Activated naive CD4-positive, alpha-beta T cell treated with anti-CD3 and anti-CD28 coated beads for 36 hours (primary cell): ENCODE results near the gene TNFRSF1A. TPM values are rescaled to one million over a fixed set of nuclear protein-coding genes. Genes with fewer than 3 reads are reported as not detected.

Experiments
- CTCF ChIA-PET: fragments of 350-600 bp; sonication (Branson Sonifier 250); formaldehyde crosslinking; loops from one replicate; lab custom pipeline; 2021; ENCODE audit warnings: antibody characterized with exemption; lab: Charles Lee
- DNase-seq: peaks from one replicate; pipeline ENCODE4 v3.0.0-alpha.2; 2020
- H3K27ac Mint-ChIP-seq: one replicate; pipeline ENCODE4 v1.8.0; 2021; ENCODE audit warnings: mild to moderate bottlenecking, mixed read lengths
- H3K27me3 Mint-ChIP-seq: one replicate; pipeline ENCODE4 v1.8.0; 2021; ENCODE audit warnings: low read depth, mixed read lengths
- H3K36me3 Mint-ChIP-seq: one replicate; pipeline ENCODE4 v1.8.0; 2021; ENCODE audit warnings: low read depth, mixed read lengths
- H3K4me1 Mint-ChIP-seq: one replicate; pipeline ENCODE4 v1.8.0; 2021; ENCODE audit warnings: low read depth, mixed read lengths
- H3K4me3 Mint-ChIP-seq: one replicate; pipeline ENCODE4 v1.8.0; 2021; ENCODE audit warnings: mild to moderate bottlenecking, moderate library complexity, mixed read lengths
- H3K9me3 Mint-ChIP-seq: one replicate; pipeline ENCODE4 v1.8.0; 2021; ENCODE audit warnings: mixed read lengths
- intact Hi-C: fragments of 100-400 bp; cut with micrococcal nuclease; formaldehyde crosslinking; loops from one replicate; pipeline ENCODE4 v1.15.1; 2023
- total RNA-seq, 2 experiments: library from RNA; stranded (reverse); gene quantifications; one replicate each; pipeline ENCODE4 v1.2.3, GENCODE V29; 2021

The TNFRSF1A gene
- total RNA-seq, 2 experiments from 2014 or later, result 38.1 to 41.3 TPM

DNA sequence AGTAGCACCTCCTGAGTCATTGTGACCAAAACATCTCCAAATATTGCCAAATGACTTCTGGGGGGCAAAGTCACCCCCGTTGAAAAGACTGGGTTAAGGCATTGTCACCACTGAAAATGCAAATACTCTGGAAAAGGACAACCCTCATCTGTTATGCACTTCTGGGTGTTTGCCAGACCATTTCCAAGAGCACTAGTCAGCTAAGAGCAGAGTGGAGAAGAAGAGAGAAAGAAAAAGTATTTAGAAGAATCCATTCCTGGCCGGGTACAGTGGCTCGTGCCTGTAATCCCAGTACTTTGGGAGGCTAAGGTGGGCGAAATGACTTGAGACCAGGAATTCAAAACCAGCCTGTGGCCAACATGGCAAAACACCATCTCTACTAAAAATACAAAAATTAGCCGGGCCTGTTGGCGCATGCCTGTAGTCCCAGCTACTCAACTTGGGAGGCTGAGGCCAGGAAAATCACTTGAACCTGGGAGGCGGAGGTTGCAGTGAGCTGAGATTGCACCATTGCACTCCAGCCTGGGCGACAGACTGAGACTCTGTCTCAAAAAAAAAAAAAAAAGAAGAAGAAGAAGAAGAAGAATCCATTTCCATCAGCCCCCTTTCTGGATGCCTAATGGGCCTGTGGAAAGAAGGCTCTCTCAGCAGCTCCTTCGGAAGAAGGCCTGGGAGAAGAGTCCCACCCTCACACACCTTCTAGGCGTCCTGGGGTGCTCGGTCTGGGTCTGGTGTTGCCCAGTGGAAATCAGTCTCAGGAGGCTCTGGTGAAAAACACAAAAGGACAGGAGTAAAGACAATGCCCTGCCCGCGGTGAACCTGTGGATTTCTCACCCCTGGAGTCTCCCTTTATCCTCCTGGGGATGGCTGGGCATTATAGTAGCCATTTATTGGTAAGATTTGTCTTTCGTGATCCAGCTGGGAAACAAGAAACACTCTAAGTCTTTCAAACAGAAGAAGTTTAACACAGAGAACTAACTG is 38.6 kb upstream of the TNFRSF1A start:
- Mint-ChIP-seq H3K4me1 (peaks cover 23% of the 10 kb centered on the region), H3K4me3 (no peak overlapping the region), H3K36me3 (no peaks in the 10 kb centered on the region), H3K9me3 (no peaks in the 10 kb centered on the region), H3K27ac (no peak overlapping the region), H3K27me3 (peaks cover 6% of the 10 kb centered on the region)
- CTCF ChIA-PET, result interaction anchor here (0.6 kb wide), 3 partner anchors 11 to 800 kb away, joined by 3 to 4 read pairs (median 3); no protein-coding TSS in a partner anchor
- intact Hi-C loops, result no loop called here
- no peak for DNase-seq

DNA sequence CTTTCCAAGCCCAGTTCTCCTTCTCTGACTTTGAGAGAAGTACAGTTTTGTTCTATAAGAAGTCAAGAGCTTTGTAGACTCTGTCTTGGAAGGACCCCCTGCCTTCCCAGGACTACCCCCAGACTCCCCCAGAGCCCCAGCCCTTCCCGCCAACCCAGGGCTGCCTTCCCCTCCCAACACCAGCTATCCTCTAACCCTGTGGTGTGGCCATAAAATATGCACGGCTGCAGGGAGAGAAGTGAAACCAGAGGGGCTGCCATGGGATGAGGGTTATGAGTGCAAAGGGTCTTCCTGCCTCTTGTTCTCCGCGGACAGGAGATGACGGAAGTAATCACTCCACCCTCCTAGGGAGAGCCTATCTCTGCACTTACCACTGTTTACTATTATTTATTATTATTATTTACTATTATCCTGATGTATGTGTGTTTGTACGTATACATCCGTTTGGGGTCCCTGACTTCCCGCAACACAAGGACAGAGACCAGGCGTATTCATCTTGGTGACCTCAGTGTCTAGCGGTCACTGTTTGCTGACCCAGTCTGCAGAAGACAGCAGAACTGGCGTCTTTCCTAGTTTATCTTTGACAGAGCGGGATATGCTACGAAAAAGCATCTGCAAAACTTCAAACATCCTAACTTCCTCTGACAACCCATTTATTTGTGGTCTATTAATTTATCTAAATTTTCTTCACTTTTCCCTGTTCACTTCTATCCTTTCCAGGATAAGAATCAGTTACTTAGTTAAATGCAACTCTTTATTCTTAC is 37.0 kb upstream of the TNFRSF1A start:
- intact Hi-C loops, result no loop called here
- CTCF ChIA-PET, result interaction anchor here (2.5 kb wide), 1 partner anchor 44 kb away, joined by 7 read pairs; no protein-coding TSS in a partner anchor

DNA sequence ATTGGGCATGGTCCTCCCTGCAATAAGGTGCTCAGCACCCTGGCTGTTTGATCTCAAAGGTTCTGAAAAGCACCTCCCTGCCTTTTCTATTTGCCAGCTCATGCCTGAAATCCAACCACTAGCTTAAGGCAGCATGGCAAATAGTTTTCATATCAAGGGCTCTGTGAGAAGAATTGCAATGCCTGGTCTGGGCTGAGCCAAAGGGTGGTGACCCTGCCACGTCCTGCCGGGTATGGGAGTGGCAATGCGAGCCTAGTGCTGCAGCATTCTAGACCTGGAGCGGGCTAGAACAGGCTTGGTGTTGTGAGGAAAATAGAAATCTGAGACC is 35.8 kb upstream of the TNFRSF1A start:
- no peak for DNase-seq
- Mint-ChIP-seq H3K4me3 (no peak overlapping the region), H3K36me3 (no peaks in the 10 kb centered on the region), H3K9me3 (no peaks in the 10 kb centered on the region), H3K27me3 (peaks cover 2% of the 10 kb centered on the region), H3K4me1 (peaks cover 28% of the 10 kb centered on the region), H3K27ac (no peak overlapping the region)
- CTCF ChIA-PET, result interaction anchor here (0.8 to 2.5 kb wide), 3 partner anchors 32 to 55 kb away, joined by 3 to 7 read pairs (median 4); no protein-coding TSS in a partner anchor
- intact Hi-C loops, result no loop called here

More for the DNA sequence above, 37.0 kb upstream of the TNFRSF1A start:
- Mint-ChIP-seq H3K36me3 (no peaks in the 10 kb centered on the region), H3K27ac (no peak overlapping the region), H3K4me3 (no peak overlapping the region), H3K9me3 (no peaks in the 10 kb centered on the region), H3K4me1 (peaks cover 21% of the 10 kb centered on the region), H3K27me3 (peaks cover 6% of the 10 kb centered on the region)
- DNase-seq, result no peak

DNA sequence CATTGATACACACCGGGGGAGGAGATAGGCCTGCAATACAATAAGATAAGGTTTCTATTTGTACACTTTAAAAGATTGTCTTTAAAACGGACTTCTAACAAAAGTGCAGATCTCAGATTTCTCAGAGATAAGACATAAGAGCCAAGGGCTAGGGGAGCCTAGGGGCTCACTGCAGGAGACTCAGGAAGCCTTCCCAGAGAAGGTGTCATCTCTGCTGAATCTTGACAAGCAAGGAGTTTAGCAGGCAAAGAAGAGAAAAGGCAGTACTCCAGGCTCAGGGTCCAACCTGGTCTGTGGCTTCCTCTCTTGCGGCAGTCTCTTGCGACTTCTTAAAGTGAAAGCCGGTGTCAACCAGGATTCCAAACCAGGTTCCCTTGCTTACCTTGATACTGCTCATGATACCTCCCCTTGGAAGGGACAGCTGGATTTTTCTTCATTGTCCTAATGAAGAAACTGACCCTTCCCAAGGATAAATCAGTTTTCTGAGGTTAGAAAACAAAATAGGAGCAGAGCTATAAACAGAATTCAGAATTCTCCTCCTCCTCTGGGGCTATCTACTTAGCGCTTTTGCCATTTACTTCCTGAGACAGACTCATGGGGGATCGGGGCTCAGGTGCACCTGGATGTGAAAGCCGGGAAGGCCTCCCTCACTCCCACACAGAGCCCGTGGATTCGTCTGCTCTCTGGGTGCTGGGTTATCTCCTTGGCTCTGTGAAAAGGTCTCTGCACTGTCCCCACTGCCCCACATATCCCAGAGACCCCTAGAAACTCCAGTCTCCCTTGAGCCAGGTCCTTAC is 35.2 kb upstream of the TNFRSF1A start:
- Mint-ChIP-seq H3K4me1 (peaks cover 33% of the 10 kb centered on the region), H3K9me3 (no peaks in the 10 kb centered on the region), H3K27me3 (no peaks in the 10 kb centered on the region), H3K36me3 (no peaks in the 10 kb centered on the region), H3K27ac (peak overlapping the region; percentile 51), H3K4me3 (peak overlapping the region; percentile 50)
- intact Hi-C loops, result no loop called here
- CTCF ChIA-PET, result interaction anchor here (0.8 to 2.5 kb wide), 3 partner anchors 31 to 54 kb away, joined by 3 to 7 read pairs (median 4); no protein-coding TSS in a partner anchor
- DNase-seq, result no peak

DNA sequence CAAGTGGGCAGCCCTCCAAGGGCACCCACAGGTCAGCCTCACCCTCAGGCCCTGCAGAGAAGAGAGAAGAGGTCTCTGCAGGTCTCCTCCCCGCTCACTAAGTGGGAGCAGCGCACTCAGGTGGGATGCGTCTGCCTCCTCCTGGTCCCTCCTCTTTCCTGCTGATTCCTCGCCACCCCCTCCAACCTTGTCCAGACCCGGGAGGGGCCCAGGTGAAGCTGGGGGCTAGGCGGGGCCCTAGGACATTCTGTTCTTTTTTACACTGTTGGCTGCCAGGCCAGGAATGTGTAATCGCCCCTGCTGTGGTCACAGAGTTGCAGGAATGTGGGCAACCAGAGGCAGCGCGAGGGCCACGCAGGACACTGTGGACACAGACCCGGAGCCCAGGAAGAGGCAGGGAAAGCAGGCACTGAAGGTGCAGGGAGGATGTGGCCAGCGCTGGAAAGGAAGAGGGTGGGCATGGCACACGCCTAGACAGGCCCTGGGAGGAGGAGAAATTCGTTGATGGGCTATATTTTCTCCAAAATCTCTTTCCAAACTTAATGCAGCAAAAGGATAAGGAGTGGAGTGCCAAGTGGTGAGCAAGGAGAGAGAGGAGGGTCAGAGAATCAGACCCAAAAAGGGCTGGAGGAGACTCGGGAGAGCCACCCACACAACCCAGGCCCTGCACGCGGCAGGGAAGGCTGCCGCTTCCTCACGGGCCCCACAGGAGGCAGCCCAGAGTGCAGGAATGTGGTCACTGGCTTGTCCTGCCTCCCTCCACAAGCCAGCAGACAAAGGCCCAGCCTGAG is 34.4 kb upstream of the TNFRSF1A start:
- DNase-seq, result no peak
- Mint-ChIP-seq H3K36me3 (no peaks in the 10 kb centered on the region), H3K4me1 (peaks cover 34% of the 10 kb centered on the region), H3K9me3 (no peaks in the 10 kb centered on the region), H3K27me3 (no peaks in the 10 kb centered on the region), H3K4me3 (peak overlapping the region; percentile 50), H3K27ac (peak overlapping the region; percentile 51)
- CTCF ChIA-PET, result interaction anchor here (1.3 to 2.5 kb wide), 2 partner anchors 41 to 53 kb away, joined by 4 to 7 read pairs; no protein-coding TSS in a partner anchor
- intact Hi-C loops, result no loop called here

DNA sequence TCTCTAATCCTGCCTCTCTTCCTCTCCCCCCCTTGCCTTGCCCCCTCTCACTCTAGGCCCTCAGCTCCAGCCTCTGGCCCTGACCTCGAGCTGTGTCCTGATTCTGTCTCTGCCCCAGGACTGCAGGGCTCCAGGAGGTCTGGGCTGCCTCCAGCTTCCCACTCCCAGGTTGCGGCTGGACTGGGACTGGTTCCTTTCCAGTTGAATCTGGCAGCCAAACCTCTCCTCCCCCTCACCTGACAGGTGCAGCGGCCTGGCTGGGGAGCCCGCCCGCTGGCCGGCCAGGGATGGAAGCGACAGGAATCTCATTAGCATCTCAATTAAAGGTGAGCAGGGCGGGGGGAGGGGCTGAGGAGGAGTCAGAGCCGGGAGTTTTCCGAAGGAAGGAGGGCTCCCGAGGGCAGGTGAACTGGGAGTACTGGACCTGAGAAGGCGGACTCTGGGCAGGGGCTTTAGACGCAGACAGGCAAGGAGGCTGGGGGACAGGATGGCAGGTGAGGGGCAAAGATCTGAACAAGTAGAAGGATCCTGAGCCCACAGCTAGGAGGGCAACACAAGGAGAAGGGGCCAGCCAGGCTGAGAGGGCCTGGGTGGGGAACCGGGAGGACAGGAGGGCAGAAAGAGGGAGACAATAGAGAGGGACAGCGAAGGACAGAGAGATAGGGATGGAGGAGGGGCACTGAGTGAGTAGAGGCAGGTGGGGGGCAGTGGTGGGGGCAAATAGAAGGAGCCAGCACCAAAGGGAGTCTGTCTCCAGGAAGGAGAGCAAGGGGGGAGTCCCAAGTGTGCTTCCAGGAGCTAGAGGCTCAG is 33.6 kb upstream of the TNFRSF1A start, which contains the start of gene SCNN1A:
Gene SCNN1A (minus strand): TSS at position 295 of the 810 bp plus-strand sequence. CDS start 780 bp downstream, outside the sequence.
- intact Hi-C loops, result no loop called here
- Mint-ChIP-seq H3K36me3 (no peaks in the 10 kb centered on the region), H3K4me1 (peaks cover 41% of the 10 kb centered on the region), H3K27ac (peak within 1 kb of the TSS; percentile 51), H3K4me3 (peak within 1 kb of the TSS; percentile 50), H3K9me3 (no peaks in the 10 kb centered on the region), H3K27me3 (no peaks in the 10 kb centered on the region)
- CTCF ChIA-PET, result no interaction called here
- DNase-seq, result no peak

DNA sequence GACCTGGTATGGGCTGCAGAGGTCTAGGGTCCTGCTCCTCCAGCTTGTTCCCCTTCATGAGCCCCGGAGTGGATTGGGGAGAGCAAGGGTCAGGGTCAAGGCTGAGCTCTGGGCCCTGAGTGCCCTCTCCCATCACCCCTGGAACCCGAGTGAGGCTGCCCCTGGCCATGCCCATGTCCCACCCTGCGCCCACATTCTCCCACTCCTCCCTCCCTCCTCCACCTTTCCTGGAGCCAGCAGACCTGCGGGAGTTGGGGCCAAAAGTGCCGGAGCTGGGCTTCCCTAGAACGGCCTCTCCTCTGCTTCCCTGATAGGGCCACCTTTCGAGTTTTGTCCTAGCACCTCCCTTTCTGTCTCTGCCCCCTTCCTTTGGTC is 32.9 kb upstream of the TNFRSF1A start:
- CTCF ChIA-PET, result interaction anchor here (0.7 to 1.5 kb wide), 2 partner anchors 18 to 39 kb away, joined by 3 to 4 read pairs; no protein-coding TSS in a partner anchor
- intact Hi-C loops, result no loop called here
- no peak overlapping the region for H3K27ac Mint-ChIP-seq
- peaks cover 41% of the 10 kb centered on the region for H3K4me1 Mint-ChIP-seq
- H3K27me3 Mint-ChIP-seq, result no peaks in the 10 kb centered on the region
- no peaks in the 10 kb centered on the region for H3K36me3 Mint-ChIP-seq
- DNase-seq, result no peak
- H3K4me3 Mint-ChIP-seq, result no peak overlapping the region
- no peaks in the 10 kb centered on the region for H3K9me3 Mint-ChIP-seq

DNA sequence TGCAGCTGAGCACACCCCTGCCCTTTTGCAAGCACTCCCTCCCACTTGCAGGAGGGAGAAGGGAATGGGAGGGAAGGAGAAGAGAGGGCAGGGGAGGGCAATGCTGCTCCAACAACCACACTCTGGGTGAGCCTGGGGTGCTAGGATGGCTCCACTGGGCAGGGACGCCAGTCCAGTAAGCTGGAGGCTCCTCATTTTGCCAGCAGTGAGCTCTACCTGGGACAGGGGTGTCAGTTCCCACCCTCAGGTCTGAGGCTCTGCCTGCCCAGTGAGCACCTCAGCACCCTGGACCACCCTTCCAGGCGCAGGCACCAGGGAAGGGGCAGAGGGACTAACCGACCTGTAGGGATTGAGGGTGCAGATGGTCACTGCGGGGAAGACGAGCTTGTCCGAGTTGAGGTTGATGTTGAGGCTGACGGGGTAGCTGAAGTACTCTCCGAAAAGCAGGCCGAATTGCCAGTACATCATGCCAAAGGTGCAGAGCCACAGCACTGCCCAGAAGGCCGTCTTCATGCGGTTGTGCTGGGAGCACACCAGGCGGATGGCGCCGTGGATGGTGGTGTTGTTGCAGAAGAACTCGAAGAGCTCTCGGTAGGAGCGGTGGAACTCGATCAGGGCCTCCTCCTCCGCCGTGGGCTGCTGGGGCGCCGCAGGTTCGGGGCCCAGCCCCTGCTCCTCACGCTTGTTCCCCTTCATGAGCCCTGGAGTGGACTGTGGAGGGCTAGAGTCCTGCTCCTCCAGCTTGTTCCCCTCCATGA is 32.3 kb upstream of the TNFRSF1A start:
- Mint-ChIP-seq H3K27ac (no peak overlapping the region), H3K36me3 (no peaks in the 10 kb centered on the region), H3K4me1 (peaks cover 41% of the 10 kb centered on the region), H3K27me3 (no peaks in the 10 kb centered on the region), H3K9me3 (no peaks in the 10 kb centered on the region), H3K4me3 (no peak overlapping the region)
- no peak for DNase-seq
- intact Hi-C loops, result no loop called here
- CTCF ChIA-PET, result interaction anchor here (0.7 to 1.5 kb wide), 2 partner anchors 18 to 39 kb away, joined by 3 to 4 read pairs; no protein-coding TSS in a partner anchor

DNA sequence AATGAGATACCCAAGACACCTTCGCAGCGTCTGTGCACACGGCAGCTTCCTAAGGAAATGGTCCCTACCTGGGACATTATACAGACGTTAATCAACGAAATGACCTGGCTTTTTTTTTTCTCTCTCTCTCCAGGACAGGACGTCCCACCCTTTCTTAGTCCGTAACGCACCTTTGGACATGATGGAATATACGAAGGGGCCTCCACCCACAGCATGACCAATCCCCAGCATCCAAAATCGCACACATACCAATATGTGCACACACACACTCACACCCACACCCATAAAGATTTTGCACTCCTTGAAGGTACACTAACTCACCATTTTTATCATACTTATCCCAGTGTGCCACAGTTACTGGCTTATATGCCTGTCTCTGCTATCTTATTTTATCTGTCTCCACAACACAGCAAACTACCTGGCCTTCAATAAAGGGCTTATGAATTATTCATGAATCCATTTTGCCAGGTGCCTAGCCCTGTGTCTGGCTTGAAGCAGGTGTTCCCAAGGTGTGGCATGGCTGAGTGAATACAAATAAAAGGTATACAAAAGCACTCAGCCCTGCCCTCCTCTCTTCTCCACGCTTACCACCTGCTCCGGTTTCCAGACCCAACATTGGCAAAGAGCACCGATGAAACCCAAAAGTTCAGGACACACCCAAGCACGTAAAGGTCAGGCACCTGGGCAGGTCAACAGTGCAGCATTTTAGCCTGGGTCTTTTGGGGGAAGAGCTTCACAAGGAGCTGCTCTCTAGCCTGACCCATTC is 31.3 kb upstream of the TNFRSF1A start:
- Mint-ChIP-seq H3K27me3 (no peaks in the 10 kb centered on the region), H3K36me3 (no peaks in the 10 kb centered on the region), H3K9me3 (no peaks in the 10 kb centered on the region), H3K4me3 (no peak overlapping the region), H3K27ac (peak overlapping the region; percentile 80), H3K4me1 (peaks cover 43% of the 10 kb centered on the region)
- no peak for DNase-seq
- intact Hi-C loops, result no loop called here
- CTCF ChIA-PET, result interaction anchor here (1.5 kb wide), 1 partner anchor 17 kb away, joined by 4 read pairs; no protein-coding TSS in a partner anchor
